ENCODE data around the gene CDH13.

The CDH13 gene

DNA sequence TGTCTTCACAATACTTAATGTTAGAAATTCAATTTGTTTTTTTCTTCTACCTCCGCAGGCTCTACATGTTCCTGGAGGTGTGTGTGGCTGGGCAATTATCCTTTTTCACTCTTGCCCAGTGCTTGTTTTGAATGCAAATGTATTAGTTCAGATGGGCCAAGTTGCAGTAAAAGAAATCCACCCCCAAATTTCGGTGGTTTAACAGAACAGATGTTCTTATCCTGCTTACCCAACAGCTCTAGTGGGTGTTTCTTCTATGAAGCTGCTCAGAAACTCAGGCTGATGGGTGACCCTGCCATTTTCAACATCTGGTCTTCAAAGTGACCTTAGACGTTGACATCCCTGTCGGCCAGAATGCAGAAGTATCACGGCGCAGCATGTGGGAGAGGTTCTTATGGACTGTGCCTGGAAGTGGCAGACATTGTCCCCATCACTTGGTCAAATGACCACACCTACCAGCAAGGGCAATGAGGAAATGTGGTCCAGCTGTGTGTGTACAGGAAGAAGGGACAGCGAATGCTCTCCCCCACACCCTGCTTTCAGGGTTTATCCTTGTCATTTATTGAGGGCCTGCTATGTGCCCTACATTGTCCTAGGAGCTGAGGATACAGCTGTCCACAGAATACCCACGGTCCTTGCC lies 157.3 kb downstream of the CDH13 start (continued):
- TF ChIP-seq, protein P1, sequence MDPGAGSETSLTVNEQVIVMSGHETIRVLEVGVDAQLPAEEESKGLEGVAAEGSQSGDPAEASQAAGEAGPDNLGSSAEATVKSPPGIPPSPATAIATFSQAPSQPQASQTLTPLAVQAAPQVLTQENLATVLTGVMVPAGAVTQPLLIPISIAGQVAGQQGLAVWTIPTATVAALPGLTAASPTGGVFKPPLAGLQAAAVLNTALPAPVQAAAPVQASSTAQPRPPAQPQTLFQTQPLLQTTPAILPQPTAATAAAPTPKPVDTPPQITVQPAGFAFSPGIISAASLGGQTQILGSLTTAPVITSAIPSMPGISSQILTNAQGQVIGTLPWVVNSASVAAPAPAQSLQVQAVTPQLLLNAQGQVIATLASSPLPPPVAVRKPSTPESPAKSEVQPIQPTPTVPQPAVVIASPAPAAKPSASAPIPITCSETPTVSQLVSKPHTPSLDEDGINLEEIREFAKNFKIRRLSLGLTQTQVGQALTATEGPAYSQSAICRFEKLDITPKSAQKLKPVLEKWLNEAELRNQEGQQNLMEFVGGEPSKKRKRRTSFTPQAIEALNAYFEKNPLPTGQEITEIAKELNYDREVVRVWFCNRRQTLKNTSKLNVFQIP (CRISPR knock-in tag; IDR thresholded peaks at IDR 0.05; ENCODE audit: borderline replicate concordance, low read depth), result no peak
- TF ChIP-seq SNAI2 (CRISPR knock-in tag; IDR thresholded peaks at IDR 0.05), result no peak

DNA sequence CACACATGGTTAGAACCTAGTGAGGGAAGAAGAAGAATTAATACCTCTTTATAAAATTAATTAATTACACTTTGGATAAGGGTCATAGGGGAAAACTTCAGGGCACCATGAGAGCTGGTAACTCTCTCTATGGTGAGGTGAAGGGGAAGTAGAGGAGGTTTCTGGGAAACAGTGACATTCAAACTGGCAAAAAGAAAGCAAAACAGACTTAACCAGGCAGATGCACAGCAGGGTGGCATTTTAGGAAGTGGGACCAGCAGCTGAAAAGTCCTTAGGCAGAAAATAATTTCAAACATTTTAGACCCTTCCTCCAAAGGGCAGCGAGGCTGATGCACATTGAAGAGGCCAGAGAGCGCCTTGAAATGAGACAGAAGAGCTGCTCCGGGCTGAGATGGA lies 157.8 kb downstream of the CDH13 start:
- no peak for ATAC-seq
- TF ChIP-seq OSR1 (CRISPR knock-in tag; IDR thresholded peaks at IDR 0.05), result no peak
- no peak for TF ChIP-seq ZFP30 (CRISPR knock-in tag; IDR thresholded peaks at IDR 0.05)
- TF ChIP-seq, protein P1 (CRISPR knock-in tag; IDR thresholded peaks at IDR 0.05; ENCODE audit: borderline replicate concordance, low read depth), result no peak
- no peak for TF ChIP-seq SNAI2 (CRISPR knock-in tag; IDR thresholded peaks at IDR 0.05)
- no peak for TF ChIP-seq ZFP3 (CRISPR knock-in tag; IDR thresholded peaks at IDR 0.05)
- TF ChIP-seq BACH2 (CRISPR knock-in tag; IDR thresholded peaks at IDR 0.05; ENCODE audit: borderline replicate concordance), result no peak
- no peak for TF ChIP-seq ZNF70 (CRISPR knock-in tag; IDR thresholded peaks at IDR 0.05)
- TF ChIP-seq RARB (CRISPR knock-in tag; IDR thresholded peaks at IDR 0.05), result no peak
- TF ChIP-seq, protein P2, sequence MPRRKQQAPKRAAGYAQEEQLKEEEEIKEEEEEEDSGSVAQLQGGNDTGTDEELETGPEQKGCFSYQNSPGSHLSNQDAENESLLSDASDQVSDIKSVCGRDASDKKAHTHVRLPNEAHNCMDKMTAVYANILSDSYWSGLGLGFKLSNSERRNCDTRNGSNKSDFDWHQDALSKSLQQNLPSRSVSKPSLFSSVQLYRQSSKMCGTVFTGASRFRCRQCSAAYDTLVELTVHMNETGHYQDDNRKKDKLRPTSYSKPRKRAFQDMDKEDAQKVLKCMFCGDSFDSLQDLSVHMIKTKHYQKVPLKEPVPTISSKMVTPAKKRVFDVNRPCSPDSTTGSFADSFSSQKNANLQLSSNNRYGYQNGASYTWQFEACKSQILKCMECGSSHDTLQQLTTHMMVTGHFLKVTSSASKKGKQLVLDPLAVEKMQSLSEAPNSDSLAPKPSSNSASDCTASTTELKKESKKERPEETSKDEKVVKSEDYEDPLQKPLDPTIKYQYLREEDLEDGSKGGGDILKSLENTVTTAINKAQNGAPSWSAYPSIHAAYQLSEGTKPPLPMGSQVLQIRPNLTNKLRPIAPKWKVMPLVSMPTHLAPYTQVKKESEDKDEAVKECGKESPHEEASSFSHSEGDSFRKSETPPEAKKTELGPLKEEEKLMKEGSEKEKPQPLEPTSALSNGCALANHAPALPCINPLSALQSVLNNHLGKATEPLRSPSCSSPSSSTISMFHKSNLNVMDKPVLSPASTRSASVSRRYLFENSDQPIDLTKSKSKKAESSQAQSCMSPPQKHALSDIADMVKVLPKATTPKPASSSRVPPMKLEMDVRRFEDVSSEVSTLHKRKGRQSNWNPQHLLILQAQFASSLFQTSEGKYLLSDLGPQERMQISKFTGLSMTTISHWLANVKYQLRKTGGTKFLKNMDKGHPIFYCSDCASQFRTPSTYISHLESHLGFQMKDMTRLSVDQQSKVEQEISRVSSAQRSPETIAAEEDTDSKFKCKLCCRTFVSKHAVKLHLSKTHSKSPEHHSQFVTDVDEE (CRISPR knock-in tag; IDR thresholded peaks at IDR 0.05), result no peak
- no peak for TF ChIP-seq GLIS3 (CRISPR knock-in tag; IDR thresholded peaks at IDR 0.05)
- TF ChIP-seq ESRRG (CRISPR knock-in tag; IDR thresholded peaks at IDR 0.05), result no peak
- TF ChIP-seq, protein P3, sequence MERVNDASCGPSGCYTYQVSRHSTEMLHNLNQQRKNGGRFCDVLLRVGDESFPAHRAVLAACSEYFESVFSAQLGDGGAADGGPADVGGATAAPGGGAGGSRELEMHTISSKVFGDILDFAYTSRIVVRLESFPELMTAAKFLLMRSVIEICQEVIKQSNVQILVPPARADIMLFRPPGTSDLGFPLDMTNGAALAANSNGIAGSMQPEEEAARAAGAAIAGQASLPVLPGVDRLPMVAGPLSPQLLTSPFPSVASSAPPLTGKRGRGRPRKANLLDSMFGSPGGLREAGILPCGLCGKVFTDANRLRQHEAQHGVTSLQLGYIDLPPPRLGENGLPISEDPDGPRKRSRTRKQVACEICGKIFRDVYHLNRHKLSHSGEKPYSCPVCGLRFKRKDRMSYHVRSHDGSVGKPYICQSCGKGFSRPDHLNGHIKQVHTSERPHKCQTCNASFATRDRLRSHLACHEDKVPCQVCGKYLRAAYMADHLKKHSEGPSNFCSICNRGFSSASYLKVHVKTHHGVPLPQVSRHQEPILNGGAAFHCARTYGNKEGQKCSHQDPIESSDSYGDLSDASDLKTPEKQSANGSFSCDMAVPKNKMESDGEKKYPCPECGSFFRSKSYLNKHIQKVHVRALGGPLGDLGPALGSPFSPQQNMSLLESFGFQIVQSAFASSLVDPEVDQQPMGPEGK (CRISPR knock-in tag; IDR thresholded peaks at IDR 0.05; ENCODE audit: borderline replicate concordance), result no peak
- TF ChIP-seq, protein P4, sequence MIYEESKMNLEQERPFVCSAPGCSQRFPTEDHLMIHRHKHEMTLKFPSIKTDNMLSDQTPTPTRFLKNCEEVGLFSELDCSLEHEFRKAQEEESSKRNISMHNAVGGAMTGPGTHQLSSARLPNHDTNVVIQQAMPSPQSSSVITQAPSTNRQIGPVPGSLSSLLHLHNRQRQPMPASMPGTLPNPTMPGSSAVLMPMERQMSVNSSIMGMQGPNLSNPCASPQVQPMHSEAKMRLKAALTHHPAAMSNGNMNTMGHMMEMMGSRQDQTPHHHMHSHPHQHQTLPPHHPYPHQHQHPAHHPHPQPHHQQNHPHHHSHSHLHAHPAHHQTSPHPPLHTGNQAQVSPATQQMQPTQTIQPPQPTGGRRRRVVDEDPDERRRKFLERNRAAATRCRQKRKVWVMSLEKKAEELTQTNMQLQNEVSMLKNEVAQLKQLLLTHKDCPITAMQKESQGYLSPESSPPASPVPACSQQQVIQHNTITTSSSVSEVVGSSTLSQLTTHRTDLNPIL (CRISPR knock-in tag; IDR thresholded peaks at IDR 0.05; ENCODE audit: low read depth), result no peak
- no peak for TF ChIP-seq PPARA (CRISPR knock-in tag; IDR thresholded peaks at IDR 0.05; ENCODE audit: borderline replicate concordance)
- no peak for TF ChIP-seq TOX (CRISPR knock-in tag; IDR thresholded peaks at IDR 0.05; ENCODE audit: borderline replicate concordance)

DNA sequence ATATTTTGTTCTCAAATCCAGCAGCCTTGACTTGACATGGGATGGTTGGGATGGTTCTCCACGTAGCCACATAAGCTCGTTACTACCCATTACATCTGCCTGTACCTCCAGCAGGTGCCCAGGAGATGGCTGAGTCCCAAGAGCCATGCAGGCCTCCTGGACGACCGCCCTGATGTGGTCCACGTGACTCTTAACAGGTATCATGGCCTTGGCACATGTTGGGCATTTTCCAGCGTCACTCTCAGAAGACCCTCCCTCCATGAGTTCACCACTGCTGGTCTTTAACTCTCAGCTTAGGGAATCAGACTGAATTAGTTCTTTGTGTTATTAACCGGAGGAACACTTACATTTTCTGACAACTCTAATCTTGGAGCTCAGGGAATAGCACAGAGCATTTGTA lies 161.5 kb downstream of the CDH13 start:
- no peak for ATAC-seq
- TF ChIP-seq ZFP30 (CRISPR knock-in tag; IDR thresholded peaks at IDR 0.05) (no peak), PPARA (CRISPR knock-in tag; IDR thresholded peaks at IDR 0.05; ENCODE audit: borderline replicate concordance) (no peak), RARB (CRISPR knock-in tag; IDR thresholded peaks at IDR 0.05) (no peak), SNAI2 (CRISPR knock-in tag; IDR thresholded peaks at IDR 0.05) (no peak), ZNF8 (CRISPR knock-in tag; IDR thresholded peaks at IDR 0.05) (no peak), OSR1 (CRISPR knock-in tag; IDR thresholded peaks at IDR 0.05) (no peak), ZNF70 (CRISPR knock-in tag; IDR thresholded peaks at IDR 0.05) (no peak)
- TF ChIP-seq, protein P1 (CRISPR knock-in tag; IDR thresholded peaks at IDR 0.05; ENCODE audit: borderline replicate concordance, low read depth), result no peak
- TF ChIP-seq, protein P2 (CRISPR knock-in tag; IDR thresholded peaks at IDR 0.05), result no peak

All from SK-N-SH treated with all-trans-retinoic acid at 6 μM for 48 hours (cell line).